GM21526 (cell line): ENCODE measurements around the gene ATP2B2.

ENCODE experiments used
- ATAC-seq: cut with Tn5 transposase; IDR thresholded peaks from one replicate; pipeline ENCODE4 v1.9.1; 2021; ENCODE audit warnings: moderate library complexity; ENCODE audit not compliant: unreplicated experiment, low FRiP score

Gene ATP2B2

DNA sequence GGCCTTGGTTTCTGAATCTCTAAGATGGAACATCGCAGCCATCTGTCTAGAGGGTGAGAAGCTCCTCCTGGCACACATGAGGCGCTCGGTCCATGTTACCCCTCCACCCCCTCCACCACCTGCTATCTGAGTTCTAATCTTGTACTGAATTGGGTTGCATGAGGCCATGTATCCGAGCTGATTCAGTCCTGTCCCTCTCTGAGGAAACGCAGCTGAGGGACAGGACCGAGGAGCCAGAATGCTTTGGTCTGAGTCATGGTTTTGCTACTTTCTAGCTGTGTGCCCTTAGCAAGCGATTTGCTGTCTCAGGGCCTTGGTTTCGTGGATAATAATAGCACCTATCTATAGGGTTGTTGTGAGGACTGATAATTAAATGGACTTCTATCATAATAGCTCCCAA lies 96.7 kb downstream of the ATP2B2 start:
- no peak for ATAC-seq

DNA sequence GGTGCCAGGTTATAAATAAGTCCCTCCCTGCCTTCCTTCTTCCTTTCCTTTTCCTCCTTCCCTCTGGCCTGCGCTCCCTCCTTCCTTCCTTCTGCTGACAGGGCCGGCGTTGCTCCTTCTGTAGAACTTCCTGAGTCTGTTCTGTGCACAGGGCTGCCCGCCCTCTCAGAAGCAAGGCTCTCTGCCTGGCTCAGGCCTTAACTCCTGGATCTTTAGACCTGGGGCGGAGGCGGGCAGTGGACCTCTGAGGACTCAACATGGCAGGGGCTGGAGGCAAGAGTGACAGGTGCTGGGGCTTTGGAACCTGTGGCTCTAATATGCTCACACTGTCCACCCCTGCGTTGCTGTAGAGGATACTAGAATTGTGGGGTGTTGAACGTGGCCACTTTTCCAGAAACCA lies 98.0 kb downstream of the ATP2B2 start:
- no peak for ATAC-seq

DNA sequence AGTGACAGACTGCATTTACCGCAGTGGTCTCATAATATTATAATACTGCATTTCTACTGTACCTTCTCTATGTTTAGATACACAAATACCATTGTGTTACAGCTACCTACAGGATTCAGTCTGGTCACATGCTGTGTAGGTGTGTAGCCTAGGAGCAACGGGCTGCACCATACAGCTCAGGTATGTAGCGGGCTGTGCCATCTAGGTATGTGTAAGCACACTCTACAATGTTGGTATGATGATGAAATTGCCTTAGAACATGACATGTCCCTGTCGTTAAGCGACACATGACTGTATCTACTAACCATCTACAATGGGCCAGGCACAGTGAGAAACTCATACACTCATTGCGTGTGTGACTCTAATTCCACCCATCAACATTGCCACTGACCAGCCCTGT lies 99.0 kb downstream of the ATP2B2 start:
- no peak for ATAC-seq

- ATAC-seq: no peak
Observed at GRCh38 chr3:10405816-10406215, 99.6 kb downstream of the ATP2B2 start.

- ATAC-seq: no peak
Observed at GRCh38 chr3:10404876-10405275, 100.5 kb downstream of the ATP2B2 start.

DNA sequence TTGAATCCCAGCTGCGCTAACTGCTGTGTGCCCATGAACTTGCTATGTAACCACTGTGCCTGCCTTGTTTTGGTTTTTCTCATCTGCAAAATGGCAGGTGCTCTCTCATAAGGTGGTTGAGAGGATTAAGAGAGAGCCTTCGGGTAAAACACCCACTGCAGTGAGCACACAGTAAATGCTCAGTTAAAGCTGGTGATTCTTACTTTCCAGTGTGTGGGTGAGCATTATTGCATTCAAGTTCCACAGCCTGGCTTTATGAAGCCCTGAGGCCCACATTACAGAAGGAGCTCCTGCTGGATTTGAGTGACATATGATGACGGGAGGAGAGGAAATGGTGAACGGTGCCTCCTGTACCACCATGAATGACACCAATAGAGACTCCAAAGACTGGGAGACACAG lies 101.0 kb downstream of the ATP2B2 start:
- ATAC-seq: no peak

DNA sequence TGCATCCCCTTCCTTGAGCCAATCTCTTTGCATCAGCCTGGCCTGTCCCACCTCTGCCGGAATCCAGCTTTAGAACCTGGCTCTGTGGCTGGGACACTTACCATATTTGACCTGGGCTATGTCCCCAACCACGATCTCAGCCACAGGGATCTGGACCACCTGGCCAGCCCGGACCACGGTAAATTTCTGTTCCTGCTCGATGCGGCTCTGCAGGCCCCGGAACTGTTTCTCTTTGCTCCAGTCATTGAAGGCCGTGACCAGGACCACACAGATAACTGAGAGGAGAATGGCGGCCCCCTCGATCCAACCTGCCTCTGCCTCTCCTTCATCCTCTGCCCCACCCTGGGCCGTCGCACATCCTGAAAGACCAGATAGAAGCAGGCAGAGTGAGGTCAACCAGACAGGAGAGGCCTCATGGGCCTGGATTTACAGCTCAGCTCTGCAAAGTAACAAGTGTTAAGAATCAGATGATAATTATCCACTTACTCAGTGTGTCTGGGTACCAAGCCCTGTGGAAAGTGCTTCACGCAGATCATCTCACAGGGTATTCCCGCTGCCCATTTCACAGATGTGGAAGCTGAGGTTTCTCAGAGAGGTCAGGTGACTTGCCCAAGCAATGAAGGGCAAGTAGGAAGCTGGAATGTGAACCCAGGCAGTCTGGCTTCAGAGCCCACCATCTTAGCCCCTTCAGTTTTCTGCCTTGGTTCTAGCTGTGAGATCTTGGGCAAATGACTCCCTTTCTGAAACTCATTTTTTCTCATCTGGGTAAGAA lies 103.2 kb downstream of the ATP2B2 start:
- no peak for ATAC-seq

DNA sequence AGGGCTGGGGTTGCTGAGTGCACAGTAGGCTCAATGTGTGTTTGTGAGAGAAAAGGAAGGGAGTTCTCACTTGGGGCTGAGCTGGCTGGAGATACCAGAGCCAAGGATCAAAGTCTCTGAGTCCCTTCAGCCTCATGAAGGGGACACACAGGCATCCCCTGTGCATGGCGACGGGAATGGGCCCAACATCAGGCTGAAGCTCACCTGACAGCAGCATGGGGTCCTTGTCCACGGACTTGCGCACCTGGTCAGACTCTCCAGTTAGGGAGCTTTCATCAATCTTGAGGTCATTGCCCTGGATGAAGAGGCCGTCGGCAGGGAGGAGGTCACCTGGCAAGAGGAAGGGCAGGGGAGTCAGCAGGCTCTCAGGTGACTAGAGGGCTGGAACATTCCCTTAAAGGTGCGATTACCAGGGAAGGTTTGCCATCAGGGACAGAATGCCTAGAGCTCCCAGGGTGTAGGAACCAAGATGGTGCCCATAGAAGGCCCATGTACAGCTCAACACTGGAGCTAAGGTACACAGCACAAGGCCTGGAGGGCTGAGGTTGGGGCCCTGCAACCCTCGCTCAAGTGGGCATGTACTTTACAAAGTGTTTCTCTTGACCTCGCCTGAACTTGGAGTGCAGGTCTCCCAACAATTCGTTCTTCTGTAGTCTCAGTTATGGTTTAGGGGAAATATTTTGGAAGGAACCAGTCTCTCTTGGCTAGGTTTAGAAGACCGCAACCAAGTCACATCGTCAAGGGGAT lies 104.5 kb downstream of the ATP2B2 start:
- ATAC-seq: no peak

DNA sequence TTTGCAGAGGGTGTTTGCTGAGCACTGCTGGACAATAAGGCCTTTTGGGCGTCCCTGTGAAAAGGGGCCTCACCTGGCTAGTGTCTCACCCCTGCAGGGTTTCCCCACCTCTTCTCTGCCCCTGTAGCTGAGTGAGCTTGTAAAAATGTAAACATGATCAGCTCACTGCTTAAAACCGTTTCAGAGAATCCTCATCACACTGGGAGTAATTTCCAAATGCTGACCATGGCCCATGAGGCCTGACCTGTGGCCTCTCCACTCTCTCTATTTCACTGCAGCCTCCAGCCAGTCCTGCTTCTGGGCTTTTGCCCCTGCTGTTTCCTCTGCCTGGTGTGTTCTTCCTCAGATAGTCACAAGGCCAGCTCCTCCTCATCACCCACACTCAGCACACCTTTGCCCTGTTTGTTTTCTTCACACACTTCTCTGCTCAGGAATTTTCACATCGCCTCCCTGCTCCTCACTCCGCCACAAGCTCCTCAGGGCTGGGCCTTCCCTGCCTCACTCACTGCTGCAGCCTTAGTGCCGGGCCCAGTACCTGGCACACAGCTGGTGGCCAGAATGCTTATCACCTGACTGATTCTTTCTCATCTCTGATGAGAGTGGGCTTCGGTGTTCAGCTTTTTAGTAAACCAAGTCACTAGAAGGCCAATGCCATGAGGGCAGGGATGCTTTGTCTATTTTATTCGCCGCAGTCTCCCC lies 105.2 kb downstream of the ATP2B2 start:
- no peak for ATAC-seq

- ATAC-seq: no peak
Observed at GRCh38 chr3:10399634-10400033, 105.8 kb downstream of the ATP2B2 start.

- ATAC-seq: no peak
Observed at GRCh38 chr3:10398341-10398740, 107.0 kb downstream of the ATP2B2 start.

DNA sequence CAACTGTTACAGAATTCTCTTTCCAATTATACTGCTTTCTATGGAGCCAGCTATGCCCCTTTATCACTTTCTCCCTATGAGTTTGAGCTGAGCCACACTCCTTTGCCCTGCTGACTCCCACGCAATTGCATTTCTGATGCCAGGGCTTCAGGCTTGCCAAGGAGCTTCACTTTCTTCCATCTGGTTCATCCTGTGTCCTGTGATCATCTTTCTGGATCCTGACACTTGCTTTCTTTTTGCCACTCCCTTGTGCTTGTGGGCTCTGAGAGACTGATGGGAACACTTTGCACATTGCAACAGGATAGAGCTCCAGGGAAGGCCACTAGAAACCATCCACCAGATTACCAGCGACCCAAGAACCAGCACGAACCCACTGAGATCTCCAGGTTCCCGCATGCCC lies 107.5 kb downstream of the ATP2B2 start:
- no peak for ATAC-seq

DNA sequence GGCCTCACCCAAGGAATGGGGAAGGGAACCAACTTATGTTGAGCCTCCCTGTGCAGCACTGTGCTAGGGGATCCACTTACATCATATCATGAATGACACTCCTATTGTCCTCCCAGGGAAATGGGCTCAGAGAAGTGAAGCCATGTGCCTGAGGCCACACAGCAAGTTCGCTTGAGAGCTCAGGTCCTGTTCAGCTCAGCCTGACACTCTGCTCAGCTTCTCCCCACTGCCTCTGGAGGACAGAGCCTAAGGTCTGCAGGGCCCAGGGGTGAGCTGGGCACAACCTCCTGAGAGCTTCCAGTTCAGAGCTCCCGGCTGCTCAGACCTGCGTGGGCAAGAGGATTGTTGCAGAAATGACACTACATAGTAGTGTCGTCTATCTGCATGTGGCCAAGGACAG lies 108.5 kb downstream of the ATP2B2 start:
- no peak for ATAC-seq

- ATAC-seq: no peak
Observed at GRCh38 chr3:10396083-10396482, 109.3 kb downstream of the ATP2B2 start.

DNA sequence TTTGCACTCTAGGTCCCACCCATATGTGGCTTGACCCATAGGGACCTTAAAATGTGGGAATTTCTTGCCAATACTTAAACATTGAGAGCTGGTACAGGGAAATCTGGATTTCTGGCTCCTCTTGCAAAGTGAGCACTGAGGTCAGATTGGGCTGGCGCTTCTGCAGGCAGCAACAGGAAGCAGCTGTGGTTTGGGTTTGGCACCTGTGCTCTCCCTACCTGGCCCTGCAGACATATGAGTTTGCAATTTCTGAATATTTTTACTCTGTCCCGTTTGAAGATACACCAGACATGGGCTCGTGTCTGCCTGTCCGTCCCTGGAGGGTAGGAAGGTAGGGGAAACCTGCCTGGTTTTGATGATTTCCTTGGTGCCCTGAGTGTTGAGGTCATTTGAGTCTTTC lies 109.7 kb downstream of the ATP2B2 start:
- ATAC-seq: no peak

DNA sequence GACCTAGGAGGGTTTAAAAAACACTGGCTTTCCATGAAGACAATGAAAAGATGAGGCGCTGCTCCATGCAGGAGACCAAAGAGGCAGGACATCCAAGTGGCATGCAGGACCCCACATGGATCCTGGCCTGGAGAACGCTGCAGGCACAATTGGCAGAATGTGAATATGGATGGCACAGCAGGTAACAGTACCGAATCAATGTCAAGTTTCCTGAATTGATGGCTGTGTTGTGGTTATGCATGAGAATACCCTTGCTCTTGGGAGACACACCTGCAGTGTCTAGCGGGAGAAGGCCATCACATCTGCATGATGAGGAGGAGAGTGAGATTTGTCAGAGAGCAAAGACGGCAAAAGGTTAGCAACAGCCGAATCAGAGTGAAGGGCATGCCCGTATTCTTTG lies 110.2 kb downstream of the ATP2B2 start:
- ATAC-seq: no peak

DNA sequence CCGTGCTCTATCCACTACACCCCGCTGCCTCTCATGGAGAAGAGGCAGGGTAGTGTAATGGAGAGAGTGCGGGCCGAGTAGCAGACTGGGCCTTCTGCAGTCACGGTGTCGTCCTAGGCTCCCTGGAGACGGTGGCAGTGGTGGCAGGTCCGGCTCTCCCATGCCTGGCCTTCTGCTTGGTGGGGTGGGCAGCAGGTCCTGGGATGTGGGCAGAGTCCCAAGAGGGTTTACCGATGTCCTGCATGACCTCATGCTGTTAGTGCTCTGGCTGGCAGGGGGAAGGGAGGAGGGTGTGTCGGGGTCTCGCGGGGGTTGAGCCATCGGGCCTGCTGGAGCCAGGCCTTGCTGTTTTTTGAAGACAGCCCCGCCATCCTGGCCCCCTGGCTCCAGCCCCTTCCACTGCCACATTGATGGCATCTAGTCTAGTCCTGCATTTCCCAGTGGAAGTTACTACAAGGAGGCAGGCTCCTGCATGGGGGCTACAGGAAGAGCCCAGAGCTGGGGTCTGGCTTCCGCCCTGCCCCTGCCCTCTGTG lies 110.8 kb downstream of the ATP2B2 start:
- no peak for ATAC-seq

DNA sequence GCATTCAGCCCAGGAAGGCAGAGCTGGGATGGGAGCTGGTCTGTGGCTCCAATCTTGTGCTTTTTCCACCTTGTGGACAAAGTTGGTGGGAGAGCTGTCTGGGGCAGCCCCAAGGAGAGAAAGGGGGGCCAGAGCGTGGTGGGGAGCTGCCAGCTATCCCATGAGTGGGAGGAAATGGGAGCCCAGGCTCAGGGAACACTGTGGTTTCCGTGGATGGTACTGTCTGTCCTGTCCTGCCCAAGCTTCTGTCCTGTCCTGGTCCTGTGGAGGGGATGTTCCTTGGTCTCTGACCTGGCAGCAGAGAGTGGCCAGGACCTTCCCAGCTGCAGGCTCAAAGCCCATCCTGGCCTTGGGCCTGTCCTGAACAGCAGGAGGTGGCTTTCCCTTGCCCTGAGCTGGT lies 111.9 kb downstream of the ATP2B2 start:
- no peak for ATAC-seq

DNA sequence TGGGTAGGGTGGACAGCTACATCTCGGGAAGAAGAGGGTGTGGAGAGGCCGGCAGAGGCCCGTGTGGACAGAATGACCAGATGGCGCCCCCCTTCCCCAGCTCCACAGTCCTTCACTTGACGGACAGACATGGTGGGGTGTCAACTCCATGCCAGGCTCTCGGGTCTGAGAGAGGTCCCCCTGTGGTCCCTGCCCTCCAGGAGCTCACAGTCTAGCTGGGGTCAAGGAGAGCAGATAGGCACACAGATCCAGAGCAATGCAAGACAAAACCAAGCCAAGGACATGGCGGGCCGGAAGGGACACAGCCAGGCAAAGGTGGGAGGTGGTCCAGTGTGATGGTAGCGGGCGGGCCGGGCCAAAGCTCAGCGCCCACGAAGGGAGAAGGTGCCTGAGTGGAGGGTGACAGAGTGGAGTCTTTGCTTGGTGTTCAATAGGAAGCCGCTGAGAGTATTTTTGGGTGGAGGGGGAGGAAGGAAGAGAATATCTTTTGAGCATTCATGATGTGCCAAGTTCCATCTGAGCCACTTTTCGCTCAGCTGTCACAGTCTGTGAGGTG lies 112.4 kb downstream of the ATP2B2 start:
- no peak for ATAC-seq

DNA sequence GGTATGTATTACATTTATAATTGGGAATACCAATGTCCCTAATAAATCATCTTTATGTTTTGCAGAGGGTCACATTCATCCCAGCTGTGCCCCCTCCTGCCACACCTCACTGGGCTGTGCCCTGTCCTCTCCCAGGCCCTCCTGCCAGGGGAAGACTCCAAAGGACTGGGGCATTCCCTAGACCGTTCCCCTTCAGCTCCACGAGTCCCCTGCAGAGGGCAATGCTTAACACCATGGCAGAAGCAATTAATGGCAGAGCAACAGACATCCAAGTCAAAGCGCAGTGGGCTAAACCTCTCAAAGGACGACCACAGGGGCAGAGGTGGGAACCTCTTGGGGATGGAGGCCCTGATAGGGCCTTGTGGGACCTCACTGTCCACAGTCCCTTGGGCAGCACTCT lies 113.1 kb downstream of the ATP2B2 start:
- no peak for ATAC-seq

DNA sequence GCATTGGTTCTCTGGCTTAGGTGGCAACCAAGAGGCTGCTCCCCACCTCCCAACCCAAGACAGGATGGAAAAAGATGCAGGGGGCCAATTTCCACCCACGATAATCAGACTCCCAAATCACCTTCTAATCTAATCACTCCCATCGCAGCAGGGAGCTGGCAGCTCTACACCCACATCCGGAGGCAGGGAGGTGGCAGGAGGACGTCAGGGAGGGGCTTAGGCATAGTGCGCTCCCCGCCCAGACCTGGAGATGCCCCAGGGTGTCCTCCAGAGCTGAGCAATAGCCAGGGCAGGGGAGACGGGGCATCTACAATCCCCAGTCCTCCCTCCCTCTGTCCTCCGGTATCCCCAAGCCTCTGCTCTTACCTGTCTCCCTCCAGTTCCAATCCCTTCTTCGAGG lies 114.0 kb downstream of the ATP2B2 start:
- no peak for ATAC-seq
